K562 (cell line): ENCODE data around the gene ENTPD8. TPM values are rescaled to one million over a fixed set of nuclear protein-coding genes. Genes with fewer than 3 reads are reported as not detected.

Experiments
- ATAC-seq: fragments of 200-7000 bp; cut with Tn5 transposase; 3 replicates; pipeline ENCODE4 v1.9.1; 2020; ENCODE audit warnings: moderate library complexity
- BruUV-seq: library from RNA; stranded (reverse); fragments of 400-500 nt; replicated peaks from 2 replicates; lab custom pipeline; 2021; lab: Mats Ljungman, UMichigan
- CTCF ChIA-PET: fragments of 300-600 bp; formaldehyde crosslinking; extraction: SDS; loops from one replicate; lab custom pipeline; 2021; ENCODE audit warnings: low intra/inter-chr PET ratio; lab: Yijun Ruan, JAX
- POLR2A ChIA-PET: fragments of 300-600, 350-650 bp; sonication (Branson Sonifier 250); formaldehyde crosslinking; extraction: SDS; loops from one replicate; lab custom pipeline; 2021; ENCODE audit warnings: antibody characterized with exemption, inconsistent platforms; lab: Yijun Ruan, JAX
- DNase-seq, 4 experiments: peaks; one replicate each; pipeline versions ENCODE4 v3.0.0 to v3.0.0-alpha.2; 2011 to 2018; ENCODE audit warnings: low spot score in 3 of 4, mixed read lengths in 3 of 4; ENCODE audit errors: extremely low read depth in 1 of 4
- FAIRE-seq: peaks from 2 replicates; lab custom pipeline; 2011; peaks lifted over from hg19 to GRCh38; lab: Jason Lieb, UNC
- H2AFZ ChIP-seq: 2 replicates; pipeline ENCODE4 v1.6.0; 2011; ENCODE audit warnings: low read depth, low read length, control low read depth, inconsistent platforms
- H3K27ac ChIP-seq: fragments of 200-600 bp; 3 replicates; pipeline ENCODE4 v1.8.0; 2011; ENCODE audit warnings: low read depth, mild to moderate bottlenecking, control low read depth, inconsistent platforms, low read length, moderate library complexity, mixed read lengths; ENCODE audit errors: extremely low read depth
- H3K27me3 ChIP-seq, 2 experiments: fragments of 300-600 bp in 1 of 2; 2 replicates in 1 of 2; 3 replicates in 1 of 2; pipeline versions ENCODE4 v1.6.0 to v1.8.0; 2011; ENCODE audit warnings: inconsistent platforms in 2 of 2, low read length in 2 of 2, mild to moderate bottlenecking in 1 of 2, mixed read lengths in 1 of 2, moderate library complexity in 1 of 2; ENCODE audit not compliant: control insufficient read depth in 2 of 2, insufficient read depth in 2 of 2
- H3K36me3 ChIP-seq: fragments of 300-600 bp; 3 replicates; pipeline ENCODE4 v1.8.0; 2011; ENCODE audit warnings: mild to moderate bottlenecking, low read length, inconsistent platforms; ENCODE audit not compliant: control insufficient read depth, insufficient read depth
- H3K4me1 ChIP-seq, 2 experiments: fragments of 200-600 bp in 1 of 2; replicated peaks in 1 of 2; 2 replicates in 1 of 2; 3 replicates in 1 of 2; pipeline versions ENCODE4 v1.5.1 to v1.8.0; 2011; ENCODE audit warnings: inconsistent platforms in 2 of 2, low read length in 2 of 2, mild to moderate bottlenecking in 1 of 2, mixed read lengths in 1 of 2, moderate library complexity in 1 of 2; ENCODE audit not compliant: control insufficient read depth in 2 of 2, insufficient read depth in 2 of 2
- H3K4me2 ChIP-seq: 2 replicates; pipeline ENCODE4 v1.6.1; 2011; ENCODE audit warnings: low read length, control low read depth, inconsistent platforms, mixed read lengths; ENCODE audit not compliant: insufficient read depth
- H3K4me3 ChIP-seq: fragments of 200-600 bp; sonication (generic), shearing (Covaris generic); 2 replicates; pipeline ENCODE4 v1.5.1; 2016; ENCODE audit warnings: control low read depth, inconsistent platforms
- H3K79me2 ChIP-seq: fragments of 200-600 bp; 3 replicates; pipeline ENCODE4 v1.8.0; 2011; ENCODE audit warnings: low read length, inconsistent platforms; ENCODE audit not compliant: control insufficient read depth, insufficient read depth
- H3K9ac ChIP-seq, 2 experiments: 2 replicates each; pipeline versions ENCODE4 v1.6.0 to v1.6.1; 2011; ENCODE audit warnings: low read depth in 2 of 2, low read length in 2 of 2, control low read depth in 1 of 2, inconsistent platforms in 1 of 2, mild to moderate bottlenecking in 1 of 2, mixed read lengths in 1 of 2; ENCODE audit not compliant: insufficient read depth in 1 of 2
- H3K9me1 ChIP-seq: one replicate; pipeline ENCODE4 v1.6.0; 2011; ENCODE audit warnings: inconsistent platforms, mild to moderate bottlenecking, low read length, moderate library complexity; ENCODE audit not compliant: control insufficient read depth, insufficient read depth
- H3K9me3 ChIP-seq: replicated peaks from 2 replicates; pipeline ENCODE4 v1.5.1; 2011; ENCODE audit warnings: low read depth, low read length, inconsistent platforms; ENCODE audit not compliant: control insufficient read depth, insufficient read depth
- H4K20me1 ChIP-seq: replicated peaks from 2 replicates; pipeline ENCODE4 v1.6.1; 2011; ENCODE audit warnings: low read length, inconsistent platforms, mixed read lengths; ENCODE audit not compliant: control insufficient read depth, insufficient read depth
- KDM2B ChIP-seq: fragments of 250-450 bp; sonication (Bioruptor Pico); IDR thresholded peaks from 2 replicates; pipeline ENCODE4 v1.8.0; 2021; ENCODE audit warnings: mild to moderate bottlenecking, moderate library complexity
- NFIC ChIP-seq: fragments of 450-650 bp; IDR thresholded peaks from 2 replicates; pipeline ENCODE4 v1.6.1; 2017; ENCODE audit warnings: mild to moderate bottlenecking, inconsistent platforms
- PCBP2 ChIP-seq: fragments of 200-400 bp; formaldehyde crosslinking; IDR thresholded peaks from 2 replicates; pipeline ENCODE4 v1.6.1; 2018; ENCODE audit warnings: low read length, low read depth, mild to moderate bottlenecking, moderate library complexity; ENCODE audit not compliant: poor library complexity, severe bottlenecking
- SREBF1 ChIP-seq: fragments of 150-350 bp; IDR thresholded peaks from 2 replicates; pipeline ENCODE4 v1.6.1; 2014; ENCODE audit warnings: antibody characterized with exemption, low read depth, low read length, borderline replicate concordance
- ZNF143 ChIP-seq: sonication (generic); formaldehyde crosslinking; IDR thresholded peaks from 2 replicates; pipeline ENCODE4 v1.9.0; 2022; ENCODE audit warnings: mild to moderate bottlenecking, missing genetic modification reagents
- WGBS: fragments of 100-300 bp; shearing (Covaris generic); methylation state at CpG from one replicate; pipeline ENCODE4 v1.1.6; 2016; ENCODE audit warnings: low coverage, mixed read lengths; ENCODE audit not compliant: insufficient coverage; ENCODE audit errors: missing lambda C conversion rate; 5-methylcytosine and 5-hydroxymethylcytosine counted together
- in situ Hi-C: fragments of 300-500 bp; cut with MboI; formaldehyde crosslinking; loops from 4 replicates; pipeline ENCODE4 v1.15.0; 2018; ENCODE audit warnings: inconsistent platforms, mixed read lengths
- intact Hi-C: fragments of 100-400 bp; cut with micrococcal nuclease; formaldehyde crosslinking; loops from 2 replicates; pipeline ENCODE4 v1.14.2; 2022
- polyA plus RNA-seq, 8 experiments: library from polyadenylated mRNA; depleted of rRNA in 4 of 8; stranded (reverse) in 5 of 8; unstranded in 3 of 8; fragments of >200 nt; fragmentation: Nextera tagmentation in 2 of 8; fragmentation: Illumina TruSeq in 1 of 8; extraction: Ambion mirVana in 2 of 8; extraction: Trizol in 1 of 8; gene quantifications; 2 replicates each; pipeline versions ENCODE4 v1.2.1 to v1.2.3, GENCODE V29; 2011 to 2014; ENCODE audit warnings: inconsistent platforms in 1 of 8, missing spikeins in 1 of 8
- total RNA-seq, 7 experiments: library from RNA; depleted of rRNA in 6 of 7; stranded (reverse); fragments of >200 nt in 6 of 7; fragmentation: Illumina TruSeq in 2 of 7; extraction: Trizol in 2 of 7; gene quantifications; 2 replicates each; pipeline versions ENCODE4 v1.2.1 to v1.2.3, GENCODE V29; 2011 to 2021; ENCODE audit warnings: low replicate concordance in 1 of 7
- TF ChIP-seq, protein P1 (sequence below): sonication (generic); formaldehyde crosslinking; IDR thresholded peaks from 2 replicates; pipeline ENCODE4 v1.8.0; 2022; ENCODE audit warnings: mild to moderate bottlenecking, missing genetic modification reagents, borderline replicate concordance

ENTPD8 gene
- total and polyA plus RNA-seq, 9 of the 15 experiments (the other 6 are each of a cell fraction or from before 2014, with no cell fraction given), result 0.06 to 0.27 (median 0.19) TPM; not detected in 5

DNA sequence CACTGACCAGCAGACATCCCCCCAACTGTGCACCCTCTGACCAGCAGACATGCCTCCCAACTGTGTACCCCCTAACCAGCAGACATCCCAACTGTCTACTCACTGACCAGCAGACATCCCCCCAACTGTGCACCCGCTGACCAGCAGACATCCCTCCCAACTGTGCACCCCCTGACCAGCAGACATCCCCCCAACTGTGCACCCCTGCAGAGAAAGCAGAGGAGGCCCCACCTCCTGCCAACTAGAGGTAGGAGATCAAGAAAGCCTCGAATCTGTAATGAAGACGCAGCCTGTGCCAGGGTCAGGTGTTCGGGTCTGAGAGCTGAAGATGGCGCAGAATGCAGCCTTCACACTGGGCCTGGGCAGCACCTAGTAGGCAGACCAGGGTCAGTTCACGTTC lies 47.7 kb upstream of the ENTPD8 start (continued):
- TF ChIP-seq, protein P1, sequence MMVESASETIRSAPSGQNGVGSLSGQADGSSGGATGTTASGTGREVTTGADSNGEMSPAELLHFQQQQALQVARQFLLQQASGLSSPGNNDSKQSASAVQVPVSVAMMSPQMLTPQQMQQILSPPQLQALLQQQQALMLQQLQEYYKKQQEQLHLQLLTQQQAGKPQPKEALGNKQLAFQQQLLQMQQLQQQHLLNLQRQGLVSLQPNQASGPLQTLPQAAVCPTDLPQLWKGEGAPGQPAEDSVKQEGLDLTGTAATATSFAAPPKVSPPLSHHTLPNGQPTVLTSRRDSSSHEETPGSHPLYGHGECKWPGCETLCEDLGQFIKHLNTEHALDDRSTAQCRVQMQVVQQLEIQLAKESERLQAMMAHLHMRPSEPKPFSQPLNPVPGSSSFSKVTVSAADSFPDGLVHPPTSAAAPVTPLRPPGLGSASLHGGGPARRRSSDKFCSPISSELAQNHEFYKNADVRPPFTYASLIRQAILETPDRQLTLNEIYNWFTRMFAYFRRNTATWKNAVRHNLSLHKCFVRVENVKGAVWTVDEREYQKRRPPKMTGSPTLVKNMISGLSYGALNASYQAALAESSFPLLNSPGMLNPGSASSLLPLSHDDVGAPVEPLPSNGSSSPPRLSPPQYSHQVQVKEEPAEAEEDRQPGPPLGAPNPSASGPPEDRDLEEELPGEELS (CRISPR knock-in tag), result no peak
- TF ChIP-seq PCBP2, result no peak
- TF ChIP-seq SREBF1, result no peak
- TF ChIP-seq ZNF143 (CRISPR knock-in tag), result no peak
- TF ChIP-seq, all 486 proteins: peak for 0

DNA sequence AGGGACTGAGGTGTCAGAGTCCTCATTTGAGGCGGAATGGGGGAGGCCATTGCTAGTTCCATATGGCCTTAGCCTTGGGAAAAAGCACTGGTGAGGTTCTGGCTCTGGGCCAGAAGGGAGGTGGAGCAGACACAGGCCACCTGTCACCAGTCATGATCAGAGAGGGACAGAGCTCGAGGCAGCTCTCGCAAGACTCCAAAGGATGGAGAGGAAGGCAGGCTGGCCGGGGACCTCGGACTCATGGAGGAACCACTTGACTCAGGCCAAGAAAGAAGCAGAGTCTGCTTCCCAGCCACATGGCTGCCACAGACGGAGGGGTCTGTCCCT lies 47.1 kb upstream of the ENTPD8 start:
- Histone ChIP-seq H3K4me3 (no peak overlapping the region), H3K9ac (peak overlapping the region in 1 of 2 experiments; percentile 56; a peak in 1 of 4 replicates)
- in situ Hi-C loops, result no loop called here

More for the DNA sequence above, 47.1 kb upstream of the ENTPD8 start:
- Histone ChIP-seq H2AFZ (no peak overlapping the region), H4K20me1 (no peaks in the 10 kb centered on the region), H3K9me1 (no peaks in the 10 kb centered on the region), H3K27me3 (no peaks in the 10 kb centered on the region; a peak in 1 of 5 replicates), H3K4me1 (peaks cover 32 to 63% of the 10 kb centered on the region in 2 experiments), H3K36me3 (no peaks in the 10 kb centered on the region), H3K4me2 (no peak overlapping the region), H3K27ac (no peak overlapping the region), H3K79me2 (no peaks in the 10 kb centered on the region), H3K9me3 (no peaks in the 10 kb centered on the region)
- no TSS peak for BruUV-seq
- FAIRE-seq, result no peak
- CTCF ChIA-PET, result no interaction called here
- no peak for TF ChIP-seq KDM2B (CRISPR knock-in tag)
- TF ChIP-seq NFIC, result peak; percentile 90
- intact Hi-C loops, result no loop called here
- ATAC-seq, result no peak
- POLR2A ChIA-PET, result no interaction called here
- 52% methylated on average over 5 of the region's 6 CpGs for WGBS
- DNase-seq, result no peak
